ENCODE measurements around the gene TMEFF1. TPM values are rescaled to one million over a fixed set of nuclear protein-coding genes. Genes with fewer than 3 reads are reported as not detected.

TMEFF1 gene
- total RNA-seq, 2 donors from 2014 or later = 0.37 TPM; not detected in 1

DNA sequence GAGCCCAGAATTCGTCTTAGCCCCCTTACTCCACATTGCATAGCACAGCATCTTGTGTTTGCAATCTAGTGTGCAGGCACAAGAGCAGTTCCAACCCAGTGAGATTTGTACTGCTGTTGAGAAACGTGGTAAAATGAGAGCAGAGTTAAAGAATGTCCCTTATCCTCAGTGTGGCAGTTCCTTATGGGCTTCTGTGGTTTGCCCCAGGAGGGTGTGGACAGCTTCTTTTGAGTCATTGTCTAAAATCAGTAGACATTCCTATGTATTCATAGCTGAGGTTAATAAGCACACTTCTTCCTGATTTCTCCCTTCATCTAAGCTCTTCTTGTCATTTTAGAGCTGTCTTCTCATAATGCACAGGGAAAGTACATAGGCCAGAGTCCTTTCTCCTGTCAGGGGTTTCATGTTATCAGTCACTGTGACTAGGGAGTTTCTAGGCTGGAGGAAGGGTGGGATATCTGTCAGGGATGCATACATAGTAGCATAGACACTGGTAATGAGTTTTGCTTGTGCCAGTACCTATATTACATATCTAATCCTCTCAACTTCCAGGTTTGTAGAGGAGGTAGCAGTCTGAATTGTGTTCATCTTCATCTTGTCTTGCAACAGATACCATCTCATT is 102.9 kb downstream of the TMEFF1 start:
- no peak for DNase-seq (ENCODE audit: low spot score)
- no peaks in the 10 kb centered on the region for H3K9me3 ChIP-seq
- TF ChIP-seq, protein P1, sequence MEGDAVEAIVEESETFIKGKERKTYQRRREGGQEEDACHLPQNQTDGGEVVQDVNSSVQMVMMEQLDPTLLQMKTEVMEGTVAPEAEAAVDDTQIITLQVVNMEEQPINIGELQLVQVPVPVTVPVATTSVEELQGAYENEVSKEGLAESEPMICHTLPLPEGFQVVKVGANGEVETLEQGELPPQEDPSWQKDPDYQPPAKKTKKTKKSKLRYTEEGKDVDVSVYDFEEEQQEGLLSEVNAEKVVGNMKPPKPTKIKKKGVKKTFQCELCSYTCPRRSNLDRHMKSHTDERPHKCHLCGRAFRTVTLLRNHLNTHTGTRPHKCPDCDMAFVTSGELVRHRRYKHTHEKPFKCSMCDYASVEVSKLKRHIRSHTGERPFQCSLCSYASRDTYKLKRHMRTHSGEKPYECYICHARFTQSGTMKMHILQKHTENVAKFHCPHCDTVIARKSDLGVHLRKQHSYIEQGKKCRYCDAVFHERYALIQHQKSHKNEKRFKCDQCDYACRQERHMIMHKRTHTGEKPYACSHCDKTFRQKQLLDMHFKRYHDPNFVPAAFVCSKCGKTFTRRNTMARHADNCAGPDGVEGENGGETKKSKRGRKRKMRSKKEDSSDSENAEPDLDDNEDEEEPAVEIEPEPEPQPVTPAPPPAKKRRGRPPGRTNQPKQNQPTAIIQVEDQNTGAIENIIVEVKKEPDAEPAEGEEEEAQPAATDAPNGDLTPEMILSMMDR (IDR thresholded peaks at IDR 0.05) = no peak
- H3K4me3 ChIP-seq = no peak overlapping the region
- H3K4me1 ChIP-seq = no peaks in the 10 kb centered on the region
- H3K27ac ChIP-seq = no peak overlapping the region
- H3K27me3 ChIP-seq = no peaks in the 10 kb centered on the region
- H3K36me3 ChIP-seq = no peaks in the 10 kb centered on the region

DNA sequence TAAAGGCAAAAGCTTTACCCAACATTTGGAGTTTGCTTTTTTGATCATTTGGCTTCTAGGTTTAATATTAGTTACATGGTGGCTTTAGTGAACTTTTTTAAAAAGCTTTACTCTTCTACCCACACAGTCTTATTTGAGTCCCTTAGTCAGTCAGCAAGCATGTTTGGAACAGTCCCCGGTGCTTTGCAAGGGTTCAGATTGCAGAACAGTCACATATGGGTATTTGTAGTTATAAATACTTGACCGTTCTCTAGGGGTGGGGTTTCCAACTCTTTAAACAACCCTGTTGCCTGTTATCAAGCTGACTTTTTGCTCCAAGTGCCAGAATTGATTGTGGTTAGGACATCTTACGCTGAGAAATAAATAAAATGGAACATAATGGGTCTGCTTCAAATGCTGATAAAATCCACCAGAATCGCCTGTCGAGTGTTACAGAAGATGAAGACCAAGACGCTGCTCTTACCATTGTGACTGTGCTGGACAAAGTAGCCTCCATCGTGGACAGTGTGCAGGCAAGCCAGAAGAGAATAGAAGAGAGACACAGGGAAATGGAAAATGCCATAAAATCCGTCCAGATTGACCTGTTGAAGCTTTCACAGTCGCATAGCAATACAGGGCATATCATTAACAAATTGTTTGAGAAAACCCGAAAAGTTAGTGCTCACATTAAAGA is 105.0 kb downstream of the TMEFF1 start, which contains the start of gene CAVIN4:
CAVIN4 (plus strand) TSS at position 304 of the 673 bp plus-strand sequence; CDS start at position 369, 65 bp downstream.
- Histone ChIP-seq H3K36me3 (no peaks in the 10 kb centered on the region), H3K9me3 (no peaks in the 10 kb centered on the region), H3K4me1 (no peaks in the 10 kb centered on the region), H3K27ac (peak within 1 kb of the TSS; percentile 27 to 84), H3K4me3 (peak within 1 kb of the TSS; percentile 37 to 38), H3K27me3 (no peaks in the 10 kb centered on the region)
- no peak for DNase-seq (ENCODE audit: low spot score)
- TF ChIP-seq, protein P1 (IDR thresholded peaks at IDR 0.05) = no peak

DNA sequence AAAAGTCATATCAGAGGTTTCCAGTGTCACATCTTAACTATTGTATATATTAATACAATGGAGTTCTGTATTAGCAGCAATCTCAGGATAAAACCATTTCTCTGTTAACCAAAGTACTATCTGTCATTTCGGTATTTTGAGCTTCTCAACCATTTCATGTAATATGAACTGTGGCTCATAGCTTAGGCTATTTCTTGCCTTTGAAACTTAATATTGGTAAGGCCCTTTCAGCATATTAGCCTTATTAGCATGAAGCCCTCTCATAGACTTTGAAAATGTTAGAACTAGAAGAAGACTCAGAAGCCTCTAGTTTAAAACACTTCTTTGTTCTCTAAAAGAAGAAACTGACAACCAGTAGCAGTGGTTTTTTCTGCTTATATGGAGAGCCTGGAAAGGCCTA is 105.7 kb downstream of the TMEFF1 start:
- Histone ChIP-seq H3K4me1 (no peaks in the 10 kb centered on the region), H3K36me3 (no peaks in the 10 kb centered on the region), H3K9me3 (no peaks in the 10 kb centered on the region), H3K4me3 (peak overlapping the region; percentile 37 to 38), H3K27ac (peak overlapping the region; percentile 27 to 84), H3K27me3 (no peaks in the 10 kb centered on the region)
- TF ChIP-seq, protein P1 (IDR thresholded peaks at IDR 0.05) = no peak
- no peak for DNase-seq (ENCODE audit: low spot score)

DNA sequence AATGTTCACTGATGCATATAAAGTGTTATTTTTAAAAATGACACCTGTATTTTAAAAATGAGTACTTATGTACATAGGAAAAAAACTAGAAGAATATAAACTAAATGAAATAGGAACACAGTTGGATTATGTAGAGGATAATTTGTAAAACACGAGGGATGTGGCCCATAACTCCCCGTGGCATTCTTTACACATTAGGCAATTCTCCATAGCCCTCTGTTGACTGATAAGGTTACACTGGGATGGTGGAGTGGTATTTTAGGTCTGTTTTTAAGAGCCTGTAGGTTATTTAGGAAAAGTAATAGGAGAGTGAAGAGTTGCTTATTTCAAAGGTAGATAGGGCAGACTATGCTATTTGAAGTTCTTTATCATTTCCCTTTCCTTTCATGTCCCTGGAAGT is 106.7 kb downstream of the TMEFF1 start:
- Histone ChIP-seq H3K4me3 (peak overlapping the region; percentile 37 to 38), H3K27ac (peak overlapping the region; percentile 43 to 84), H3K36me3 (no peaks in the 10 kb centered on the region), H3K9me3 (no peaks in the 10 kb centered on the region), H3K27me3 (no peaks in the 10 kb centered on the region), H3K4me1 (no peaks in the 10 kb centered on the region)
- TF ChIP-seq, protein P1 (IDR thresholded peaks at IDR 0.05) = no peak
- DNase-seq (ENCODE audit: low spot score) = no peak

DNA sequence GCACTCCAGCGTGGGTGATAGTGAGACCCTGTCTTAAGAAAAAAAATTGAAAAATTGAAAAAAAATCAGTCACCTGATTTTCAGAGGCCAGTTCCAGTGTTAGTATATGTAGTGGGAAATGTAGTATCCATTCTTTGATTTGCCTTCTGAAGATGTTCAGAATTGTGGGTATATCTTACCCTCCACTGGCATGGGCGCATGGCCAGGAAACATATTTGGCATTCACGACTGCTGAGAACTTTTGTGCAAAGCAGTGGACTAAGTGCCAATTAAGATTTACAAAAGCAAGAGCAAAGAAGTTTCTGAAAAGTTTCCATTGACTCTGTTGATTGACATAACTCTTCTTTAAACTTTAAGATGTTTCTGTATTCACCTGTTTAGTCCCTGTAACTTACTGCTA is 107.3 kb downstream of the TMEFF1 start:
- no peaks in the 10 kb centered on the region for H3K9me3 ChIP-seq
- peak overlapping the region; percentile 43 to 84 for H3K27ac ChIP-seq
- DNase-seq (ENCODE audit: low spot score) = no peak
- peak overlapping the region; percentile 37 to 38 for H3K4me3 ChIP-seq
- TF ChIP-seq, protein P1 (IDR thresholded peaks at IDR 0.05) = no peak
- no peaks in the 10 kb centered on the region for H3K4me1 ChIP-seq
- no peaks in the 10 kb centered on the region for H3K36me3 ChIP-seq
- no peaks in the 10 kb centered on the region for H3K27me3 ChIP-seq

Measured in right atrium auricular region (tissue), 2 donors.